Lower lobe of right lung (tissue), 2 donors: ENCODE measurements around the gene SNRNP25. TPM values are rescaled to one million over a fixed set of nuclear protein-coding genes. Genes with fewer than 3 reads are reported as not detected.

Experiments
- ATAC-seq, 2 donors: fragments of 200-7000 bp; cut with Tn5 transposase; one replicate each; pipeline ENCODE4 v1.9.1; 2020 to 2022; ENCODE audit warnings: mild to moderate bottlenecking in 2 of 2, moderate library complexity in 2 of 2
- DNase-seq: peaks from one replicate; pipeline ENCODE4 v3.0.0-alpha.2; 2020
- H3K27ac ChIP-seq: fragments of 200-600 bp; one replicate; pipeline ENCODE4 v1.8.0; 2022
- H3K27me3 ChIP-seq: fragments of 200-600 bp; one replicate; pipeline ENCODE4 v1.8.0; 2022; ENCODE audit warnings: low read depth
- H3K36me3 ChIP-seq: fragments of 200-600 bp; one replicate; pipeline ENCODE4 v1.8.0; 2022; ENCODE audit warnings: mild to moderate bottlenecking
- H3K4me1 ChIP-seq: fragments of 200-600 bp; one replicate; pipeline ENCODE4 v1.8.0; 2022
- H3K4me3 ChIP-seq: fragments of 200-600 bp; one replicate; pipeline ENCODE4 v1.8.0; 2022; ENCODE audit warnings: mild to moderate bottlenecking
- H3K9me3 ChIP-seq: fragments of 200-600 bp; one replicate; pipeline ENCODE4 v1.8.0; 2022
- intact Hi-C: fragments of 100-400 bp; cut with DNase I; formaldehyde crosslinking; loops from one replicate; pipeline ENCODE4 v1.11.0; 2022
- total RNA-seq: library from RNA; stranded (reverse); fragmentation: NEBNext Ultra II Directional; extraction: Animal tissue kit (Norgen Biotek cat#: 25700); gene quantifications from one replicate; pipeline ENCODE4 v1.2.1, GENCODE V29; 2021
- TF ChIP-seq, protein P1 (sequence below): fragments of 200-600 bp; IDR thresholded peaks from one replicate; pipeline ENCODE4 v1.8.0; 2022; ENCODE audit warnings: antibody characterized with exemption, mild to moderate bottlenecking
- donor health status: DM: no; HTN: yes; CAD: no; lungs with severe emphysema.

SNRNP25 gene
- total RNA-seq, 1 donor from 2014 or later: 18.5 TPM

DNA sequence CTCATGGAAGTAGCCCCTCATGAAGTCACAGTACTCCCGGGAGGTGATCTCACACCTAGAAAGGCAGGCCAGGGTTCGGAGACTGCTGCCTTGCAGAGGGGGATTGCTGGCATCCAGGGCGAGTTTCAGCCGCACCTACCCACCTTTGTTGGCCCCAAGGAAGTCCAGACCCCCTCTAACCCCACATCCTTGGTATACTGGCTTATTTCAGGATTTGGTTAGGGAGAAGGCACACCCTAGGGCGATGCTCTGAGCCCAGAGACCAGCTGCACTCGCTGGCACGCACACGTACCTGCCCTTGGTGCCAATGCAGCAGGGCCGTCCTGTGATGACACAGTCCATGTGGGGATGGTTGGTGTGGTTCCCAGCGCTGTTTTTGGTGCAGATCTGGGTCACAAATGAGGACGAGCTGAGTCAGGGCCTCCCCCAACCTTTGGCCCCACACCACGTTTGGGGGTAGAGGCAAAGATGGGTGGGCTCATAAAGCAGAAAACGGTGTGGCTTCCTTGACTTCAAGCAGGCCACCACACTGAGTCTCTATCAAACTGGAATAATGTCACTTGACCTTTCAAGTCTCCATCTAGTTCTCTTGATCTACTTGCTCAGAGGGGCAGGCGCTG is 5.9 kb downstream of the SNRNP25 start:
- intact Hi-C loops: no loop called here
- H3K4me1 ChIP-seq: peaks cover under 1% of the 10 kb centered on the region
- peaks cover 94% of the 10 kb centered on the region for H3K36me3 ChIP-seq
- DNase-seq (no peak), ATAC-seq (no peak)
- TF ChIP-seq, protein P1, sequence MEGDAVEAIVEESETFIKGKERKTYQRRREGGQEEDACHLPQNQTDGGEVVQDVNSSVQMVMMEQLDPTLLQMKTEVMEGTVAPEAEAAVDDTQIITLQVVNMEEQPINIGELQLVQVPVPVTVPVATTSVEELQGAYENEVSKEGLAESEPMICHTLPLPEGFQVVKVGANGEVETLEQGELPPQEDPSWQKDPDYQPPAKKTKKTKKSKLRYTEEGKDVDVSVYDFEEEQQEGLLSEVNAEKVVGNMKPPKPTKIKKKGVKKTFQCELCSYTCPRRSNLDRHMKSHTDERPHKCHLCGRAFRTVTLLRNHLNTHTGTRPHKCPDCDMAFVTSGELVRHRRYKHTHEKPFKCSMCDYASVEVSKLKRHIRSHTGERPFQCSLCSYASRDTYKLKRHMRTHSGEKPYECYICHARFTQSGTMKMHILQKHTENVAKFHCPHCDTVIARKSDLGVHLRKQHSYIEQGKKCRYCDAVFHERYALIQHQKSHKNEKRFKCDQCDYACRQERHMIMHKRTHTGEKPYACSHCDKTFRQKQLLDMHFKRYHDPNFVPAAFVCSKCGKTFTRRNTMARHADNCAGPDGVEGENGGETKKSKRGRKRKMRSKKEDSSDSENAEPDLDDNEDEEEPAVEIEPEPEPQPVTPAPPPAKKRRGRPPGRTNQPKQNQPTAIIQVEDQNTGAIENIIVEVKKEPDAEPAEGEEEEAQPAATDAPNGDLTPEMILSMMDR: no peak
- no peaks in the 10 kb centered on the region for H3K9me3 ChIP-seq
- no peak overlapping the region for H3K27ac ChIP-seq
- H3K27me3 ChIP-seq: no peaks in the 10 kb centered on the region
- no peak overlapping the region for H3K4me3 ChIP-seq

DNA sequence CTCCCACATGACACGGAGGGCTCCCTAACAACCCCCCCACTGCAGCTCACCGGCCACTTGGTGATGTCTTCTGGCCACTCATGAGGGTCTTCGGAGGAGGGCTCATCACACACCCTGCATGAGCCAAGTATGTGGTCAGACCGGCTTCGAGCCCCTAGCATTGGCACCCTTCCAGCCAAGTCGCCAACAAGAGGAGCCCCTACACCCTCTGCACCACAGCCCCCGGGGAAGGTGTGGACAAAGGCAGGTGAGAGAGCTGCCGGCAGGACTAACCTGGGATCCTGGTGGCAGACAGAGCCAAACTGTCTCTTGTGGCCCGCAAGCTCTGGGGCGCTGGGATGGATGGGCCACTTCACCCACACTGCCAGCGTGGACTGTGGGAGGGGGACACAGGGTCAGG is 6.5 kb downstream of the SNRNP25 start:
- Histone ChIP-seq H3K27ac (no peak overlapping the region), H3K27me3 (no peaks in the 10 kb centered on the region)
- ATAC-seq: no peak

DNA sequence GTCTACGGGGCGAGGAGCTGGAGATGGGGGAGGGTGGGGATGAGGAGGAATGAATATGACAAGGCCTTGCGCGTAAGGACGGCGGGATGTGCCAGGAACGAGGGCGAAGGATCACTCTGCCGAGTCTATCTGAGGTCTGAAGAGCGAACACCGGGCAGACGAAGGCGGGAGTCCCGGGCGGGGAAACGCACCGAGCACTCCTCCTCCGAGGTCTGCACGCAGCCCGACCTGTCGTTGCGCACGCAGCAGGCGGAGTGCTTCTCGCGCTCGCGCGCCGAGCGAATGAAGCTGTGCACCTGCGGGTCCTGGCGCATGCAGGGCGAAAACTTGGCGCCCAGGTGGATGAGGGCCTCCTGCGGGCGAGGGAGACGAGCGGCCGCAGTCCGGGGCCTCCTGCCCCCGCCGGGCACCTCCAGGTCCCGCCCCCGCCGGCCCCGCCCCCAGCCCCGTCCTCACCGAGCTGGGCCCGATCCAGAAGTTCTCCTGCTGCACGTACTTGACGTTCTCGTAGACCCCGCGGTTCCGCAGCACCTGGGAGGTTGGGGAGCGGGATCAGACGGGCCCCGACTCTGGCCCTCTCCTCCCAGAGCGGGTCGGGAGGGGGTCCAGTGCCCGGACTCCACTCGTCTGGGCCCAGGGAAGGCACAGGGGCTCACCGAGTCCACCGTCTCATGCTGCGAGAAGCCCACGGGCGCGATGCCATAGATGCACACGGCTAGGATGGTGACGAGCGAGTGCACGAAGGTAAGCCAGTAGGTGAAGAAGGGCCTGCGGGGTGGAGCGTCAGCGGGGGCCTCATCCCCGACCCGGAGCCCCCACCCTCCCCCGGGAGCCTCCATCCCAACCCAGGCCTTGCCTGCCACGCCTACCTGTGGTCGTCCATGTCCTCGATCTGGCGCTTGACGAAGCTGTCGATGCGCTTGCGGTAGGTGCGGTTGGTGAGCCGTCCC is 7.6 kb downstream of the SNRNP25 start:
- Histone ChIP-seq H3K4me3 (no peak overlapping the region), H3K27ac (no peak overlapping the region), H3K36me3 (peaks cover 89% of the 10 kb centered on the region), H3K9me3 (no peaks in the 10 kb centered on the region), H3K4me1 (peaks cover 9% of the 10 kb centered on the region), H3K27me3 (no peaks in the 10 kb centered on the region)
- ATAC-seq (no peak), DNase-seq (peak; percentile 44)
- TF ChIP-seq, protein P1: no peak
- intact Hi-C loops: no loop called here

More for the DNA sequence above, 6.5 kb downstream of the SNRNP25 start:
- Histone ChIP-seq H3K4me3 (no peak overlapping the region), H3K36me3 (peaks cover 98% of the 10 kb centered on the region), H3K4me1 (no peaks in the 10 kb centered on the region), H3K9me3 (no peaks in the 10 kb centered on the region)
- DNase-seq: peak; percentile 34
- intact Hi-C loops: no loop called here
- TF ChIP-seq, protein P1: no peak

DNA sequence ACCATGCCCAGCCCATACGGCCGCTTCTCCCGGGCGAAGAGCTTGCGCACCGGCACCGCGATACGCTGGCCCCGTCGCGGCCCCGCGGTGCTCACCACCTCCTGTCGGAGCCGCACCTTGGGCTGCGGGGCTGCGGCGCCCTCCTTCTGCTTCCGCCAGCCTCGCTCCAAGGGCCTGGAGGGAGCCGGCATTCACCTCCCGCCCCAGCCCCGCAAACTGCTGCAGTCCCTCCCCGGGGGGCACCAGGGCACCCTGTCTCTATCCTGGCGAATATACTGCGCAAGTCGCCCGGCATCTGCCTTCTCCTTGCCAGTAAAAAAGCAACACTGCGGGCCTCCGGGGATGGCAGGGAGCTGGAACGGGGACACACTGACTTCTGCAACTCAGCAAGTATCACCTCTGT is 8.3 kb downstream of the SNRNP25 start:
- intact Hi-C loops: no loop called here
- no peak for ATAC-seq

DNA sequence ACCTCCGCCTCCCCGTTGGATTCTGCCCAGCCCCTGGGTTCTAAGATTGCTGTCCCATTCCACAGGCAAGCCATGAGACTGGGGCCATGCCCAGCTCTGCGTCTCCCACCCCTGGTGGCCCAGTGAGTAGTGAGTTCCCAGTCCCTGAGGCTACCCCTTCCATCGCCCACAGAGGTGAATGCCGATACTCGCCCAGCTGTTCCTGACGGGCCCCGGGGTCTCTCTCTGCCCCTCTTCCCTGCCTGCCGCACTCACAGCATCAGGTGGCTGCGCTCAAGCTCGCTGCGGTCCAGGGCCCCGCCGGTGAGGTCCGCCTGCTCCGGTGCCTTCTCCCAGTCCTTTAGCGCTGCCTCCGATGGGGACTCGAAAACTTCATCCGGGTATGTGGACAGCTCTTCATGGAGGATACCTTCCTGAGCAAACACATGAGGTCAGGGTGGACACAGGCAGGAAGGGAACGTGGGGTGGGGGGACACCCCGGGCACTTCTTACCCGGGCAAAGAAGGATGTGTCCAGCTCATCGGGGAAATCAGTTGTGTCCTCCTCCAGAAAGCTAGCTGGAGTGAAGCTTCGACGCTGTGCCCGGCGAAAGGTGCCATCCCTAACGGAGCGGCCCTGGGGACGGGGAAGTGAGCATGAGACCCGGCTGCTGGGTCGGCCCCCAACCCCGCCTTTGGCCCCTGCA is 8.8 kb downstream of the SNRNP25 start:
- ATAC-seq: no peak
- DNase-seq: no peak
- intact Hi-C loops: no loop called here
- Histone ChIP-seq H3K9me3 (no peaks in the 10 kb centered on the region), H3K4me3 (no peak overlapping the region), H3K27ac (no peak overlapping the region), H3K27me3 (no peaks in the 10 kb centered on the region), H3K36me3 (peaks cover 77% of the 10 kb centered on the region), H3K4me1 (peaks cover 17% of the 10 kb centered on the region)
- TF ChIP-seq, protein P1: no peak

More for the DNA sequence above, 8.3 kb downstream of the SNRNP25 start:
- Histone ChIP-seq H3K4me1 (peaks cover 14% of the 10 kb centered on the region), H3K27me3 (no peaks in the 10 kb centered on the region), H3K27ac (no peak overlapping the region), H3K36me3 (peaks cover 82% of the 10 kb centered on the region), H3K4me3 (no peak overlapping the region), H3K9me3 (no peaks in the 10 kb centered on the region)
- TF ChIP-seq, protein P1: no peak
- no peak for DNase-seq
